NCI-H345 (cell line): Measurements from ENCODE around the gene TMEM167A.

Experiments
- DNase-seq: peaks from one replicate; lab custom pipeline; 2025; lab: John Stamatoyannopoulos, UW

The TMEM167A gene

GRCh38 chr5:83076742-83077661 is at the start of gene TMEM167A, which contains the start of gene XRCC4:
TMEM167A (minus strand) TSS chr5:83077394; CDS start chr5:83077323, 71 bp downstream.
XRCC4 (plus strand) TSS chr5:83077547; CDS start chr5:83104920, 27,373 bp downstream.
- peak; percentile 98 for DNase-seq

- no peak for DNase-seq
These were observed 49.3 kb upstream of the TMEM167A start for GRCh38 chr5:83126501-83126900.

GRCh38 chr5:83125560-83125959 is 48.4 kb upstream of the TMEM167A start:
- no peak for DNase-seq

GRCh38 chr5:83124593-83124992 is 47.4 kb upstream of the TMEM167A start:
- DNase-seq = no peak

- no peak for DNase-seq
These were observed 41.8 kb upstream of the TMEM167A start for GRCh38 chr5:83118976-83119375.

GRCh38 chr5:83118471-83118870 is 41.3 kb upstream of the TMEM167A start:
- DNase-seq = no peak

GRCh38 chr5:83115816-83116215 is 38.6 kb upstream of the TMEM167A start:
- DNase-seq = no peak

- no peak for DNase-seq
These were observed 32.2 kb upstream of the TMEM167A start for GRCh38 chr5:83109380-83109779.

- DNase-seq = no peak
These were observed 30.7 kb upstream of the TMEM167A start for GRCh38 chr5:83107692-83108420.

GRCh38 chr5:83104021-83104420 is 26.8 kb upstream of the TMEM167A start:
- DNase-seq = no peak

- DNase-seq = no peak
These were observed 25.3 kb upstream of the TMEM167A start for GRCh38 chr5:83102364-83102980.

GRCh38 chr5:83101514-83101913 is 24.3 kb upstream of the TMEM167A start:
- DNase-seq = no peak

GRCh38 chr5:83099445-83099844 is 22.3 kb upstream of the TMEM167A start:
- no peak for DNase-seq

- no peak for DNase-seq
These were observed 21.8 kb upstream of the TMEM167A start for GRCh38 chr5:83099001-83099400.

- no peak for DNase-seq
These were observed 20.6 kb upstream of the TMEM167A start for GRCh38 chr5:83097689-83098231.

GRCh38 chr5:83096660-83097339 is 19.6 kb upstream of the TMEM167A start:
- DNase-seq = no peak

GRCh38 chr5:83095957-83096539 is 18.9 kb upstream of the TMEM167A start:
- DNase-seq = no peak

GRCh38 chr5:83095163-83095956 is 18.2 kb upstream of the TMEM167A start:
- DNase-seq = no peak

- DNase-seq = no peak
These were observed 16.5 kb upstream of the TMEM167A start for GRCh38 chr5:83093692-83094091.

GRCh38 chr5:83092619-83093018 is 15.4 kb upstream of the TMEM167A start:
- DNase-seq = no peak
